Stimulated activated CD4-positive, alpha-beta T cell treated with anti-CD3 and anti-CD28 coated beads, TNF-alpha, amount 100 ng/mL, for 1 hour (primary cell): ENCODE data around the gene TCF12.
"Not testable (repeated sequence)": the region's sequence is repeated elsewhere in the genome, so short reads cannot be mapped to it uniquely, and the experiment has no call there.

ENCODE experiments used
- DNase-seq, 3 donors: peaks; one replicate each; pipeline ENCODE4 v3.0.0-alpha.2; 2020; ENCODE audit warnings: low read depth in 3 of 3, low spot score in 1 of 3

TCF12 gene

GRCh38 chr15:56977232-56977631, 58.8 kb downstream of the TCF12 start:
- no peak for DNase-seq

GRCh38 chr15:56978898-56979662, 60.6 kb downstream of the TCF12 start:
- no peak for DNase-seq

- DNase-seq: no peak
Observed at GRCh38 chr15:56980473-56980872, 62.0 kb downstream of the TCF12 start.

- DNase-seq: no peak
Observed at GRCh38 chr15:56981160-56981559, 62.7 kb downstream of the TCF12 start.

- DNase-seq: no peak
Observed at GRCh38 chr15:56982987-56983386, 64.5 kb downstream of the TCF12 start.

- no peak for DNase-seq
Observed at GRCh38 chr15:56984681-56985481, 66.4 kb downstream of the TCF12 start.

- DNase-seq: no peak
Observed at GRCh38 chr15:56985856-56986255, 67.4 kb downstream of the TCF12 start.

GRCh38 chr15:56987286-56987685, 68.8 kb downstream of the TCF12 start:
- DNase-seq: no peak

GRCh38 chr15:56988219-56988618, 69.8 kb downstream of the TCF12 start:
- DNase-seq: no peak

- DNase-seq: no peak
Observed at GRCh38 chr15:56989411-56989924, 71.0 kb downstream of the TCF12 start.

- no peak for DNase-seq
Observed at GRCh38 chr15:56991017-56991416, 72.6 kb downstream of the TCF12 start.

- DNase-seq: no peak
Observed at GRCh38 chr15:56992725-56993124, 74.3 kb downstream of the TCF12 start.

GRCh38 chr15:56994280-56994679, 75.8 kb downstream of the TCF12 start:
- DNase-seq: no peak

- DNase-seq: no peak
Observed at GRCh38 chr15:56996093-56996492, 77.6 kb downstream of the TCF12 start.

- DNase-seq: no peak
Observed at GRCh38 chr15:56996746-56997470, 78.5 kb downstream of the TCF12 start.

- DNase-seq: no peak
Observed at GRCh38 chr15:57003418-57003817, 85.0 kb downstream of the TCF12 start.

GRCh38 chr15:57005244-57005643, 86.8 kb downstream of the TCF12 start:
- DNase-seq: no peak

GRCh38 chr15:57007797-57008196, 89.4 kb downstream of the TCF12 start:
- DNase-seq: not testable (repeated sequence)

GRCh38 chr15:57010724-57011123, 92.3 kb downstream of the TCF12 start:
- no peak for DNase-seq

- DNase-seq: no peak
Observed at GRCh38 chr15:57012556-57012955, 94.1 kb downstream of the TCF12 start.

GRCh38 chr15:57014896-57015295, 96.5 kb downstream of the TCF12 start:
- DNase-seq: not testable (repeated sequence)

GRCh38 chr15:57015360-57015759, 96.9 kb downstream of the TCF12 start:
- DNase-seq: no peak
